HepG2 (cell line): ENCODE data around the gene RPL18. TPM values are rescaled to one million over a fixed set of nuclear protein-coding genes. Genes with fewer than 3 reads are reported as not detected.

Experiments
- BCLAF1 ChIP-seq: fragments of 450-650 bp; IDR thresholded peaks from 2 replicates; pipeline ENCODE4 v1.6.1; 2017; ENCODE audit warnings: mild to moderate bottlenecking
- GATAD2A ChIP-seq: IDR thresholded peaks from 2 replicates; pipeline ENCODE4 v1.6.1; 2016
- KDM3A ChIP-seq: IDR thresholded peaks from 2 replicates; pipeline ENCODE4 v1.6.1; 2018; ENCODE audit warnings: low read depth, missing compliant biosample characterization
- KLF12 ChIP-seq: sonication (generic); formaldehyde crosslinking; IDR thresholded peaks from 2 replicates; pipeline ENCODE4 v1.4.0; 2020; ENCODE audit warnings: missing genetic modification reagents, borderline replicate concordance
- MAF1 ChIP-seq: sonication (generic); formaldehyde crosslinking; IDR thresholded peaks from 2 replicates; pipeline ENCODE4 v1.5.0; 2020; ENCODE audit warnings: missing genetic modification reagents, borderline replicate concordance
- NCOA1 ChIP-seq: sonication (generic); formaldehyde crosslinking; IDR thresholded peaks from 2 replicates; pipeline ENCODE4 v1.9.0; 2021; ENCODE audit warnings: missing genetic modification reagents
- SATB2 ChIP-seq: sonication (generic); formaldehyde crosslinking; IDR thresholded peaks from 2 replicates; pipeline ENCODE4 v1.5.0; 2020; ENCODE audit warnings: missing genetic modification reagents
- TRIM22 ChIP-seq: fragments of 450-650 bp; IDR thresholded peaks from 2 replicates; pipeline ENCODE4 v1.6.1; 2017
- WIZ ChIP-seq: sonication (generic); formaldehyde crosslinking; IDR thresholded peaks from 2 replicates; pipeline ENCODE4 v1.5.1; 2020; ENCODE audit warnings: mild to moderate bottlenecking, missing genetic modification reagents
- ZGPAT ChIP-seq: IDR thresholded peaks from 2 replicates; pipeline ENCODE4 v1.6.1; 2016; ENCODE audit warnings: mild to moderate bottlenecking
- ZMAT3 ChIP-seq: sonication (generic); formaldehyde crosslinking; conservative IDR thresholded peaks from 2 replicates; pipeline ENCODE4 v1.7.0; 2021; ENCODE audit warnings: missing genetic modification reagents
- ZNF12 ChIP-seq: sonication (generic); formaldehyde crosslinking; IDR thresholded peaks from 2 replicates; pipeline ENCODE4 v1.5.0; 2020; ENCODE audit warnings: missing genetic modification reagents
- ZNF337 ChIP-seq: sonication (generic); formaldehyde crosslinking; IDR thresholded peaks from 2 replicates; pipeline ENCODE4 v1.5.1; 2020; ENCODE audit warnings: missing genetic modification reagents, low read depth, mild to moderate bottlenecking, borderline replicate concordance
- ZNF496 ChIP-seq: sonication (generic); formaldehyde crosslinking; IDR thresholded peaks from 2 replicates; pipeline ENCODE4 v1.8.1; 2023; ENCODE audit warnings: mild to moderate bottlenecking, moderate library complexity, missing genetic modification reagents; ENCODE audit not compliant: insufficient replicate concordance
- ZNF629 ChIP-seq: sonication (generic); formaldehyde crosslinking; conservative IDR thresholded peaks from 2 replicates; pipeline ENCODE4 v1.5.0; 2020; ENCODE audit warnings: missing genetic modification reagents
- ZNF740 ChIP-seq: sonication (generic); formaldehyde crosslinking; IDR thresholded peaks from 2 replicates; pipeline ENCODE4 v1.4.0; 2020; ENCODE audit warnings: missing genetic modification reagents
- ZNF75D ChIP-seq: sonication (generic); formaldehyde crosslinking; IDR thresholded peaks from 2 replicates; pipeline ENCODE4 v1.8.1; 2023; ENCODE audit warnings: missing genetic modification reagents, mild to moderate bottlenecking, borderline replicate concordance
- ZSCAN20 ChIP-seq: sonication (generic); formaldehyde crosslinking; IDR thresholded peaks from 2 replicates; pipeline ENCODE4 v1.4.0; 2020; ENCODE audit warnings: missing genetic modification reagents, mild to moderate bottlenecking, borderline replicate concordance
- polyA plus RNA-seq, 8 experiments: library from polyadenylated mRNA; depleted of rRNA in 3 of 8; stranded (reverse) in 7 of 8; unstranded in 1 of 8; fragments of >200 nt; fragmentation: Illumina TruSeq in 4 of 8; extraction: Trizol in 4 of 8; gene quantifications; 2 replicates each; pipeline versions ENCODE4 v1.2.1 to v1.2.3, GENCODE V29; 2011 to 2016; ENCODE audit warnings: low read depth in 4 of 8, missing spikeins in 1 of 8, mixed read lengths in 1 of 8; ENCODE audit not compliant: insufficient read depth in 1 of 8
- total RNA-seq, 5 experiments: library from RNA; depleted of rRNA; stranded (reverse); fragments of >200 nt; fragmentation: Illumina TruSeq; extraction: Trizol; gene quantifications; 2 replicates each; pipeline ENCODE4 v1.2.3, GENCODE V29; 2016; ENCODE audit warnings: low read depth in 1 of 5
- TF ChIP-seq, protein P1 (sequence below): sonication (generic); formaldehyde crosslinking; IDR thresholded peaks from 2 replicates; pipeline ENCODE4 v1.5.0; 2020; ENCODE audit warnings: mild to moderate bottlenecking, low read depth, missing genetic modification reagents, borderline replicate concordance
- TF ChIP-seq, protein P2 (sequence below): sonication (generic); formaldehyde crosslinking; IDR thresholded peaks from 2 replicates; pipeline ENCODE4 v1.4.0; 2020; ENCODE audit warnings: low read depth, mild to moderate bottlenecking, missing genetic modification reagents

RPL18 gene
- total and polyA plus RNA-seq, 2 of the 13 experiments (the other 11 are each of a cell fraction or from before 2014, with no cell fraction given): 1,485 to 1,639 TPM

DNA sequence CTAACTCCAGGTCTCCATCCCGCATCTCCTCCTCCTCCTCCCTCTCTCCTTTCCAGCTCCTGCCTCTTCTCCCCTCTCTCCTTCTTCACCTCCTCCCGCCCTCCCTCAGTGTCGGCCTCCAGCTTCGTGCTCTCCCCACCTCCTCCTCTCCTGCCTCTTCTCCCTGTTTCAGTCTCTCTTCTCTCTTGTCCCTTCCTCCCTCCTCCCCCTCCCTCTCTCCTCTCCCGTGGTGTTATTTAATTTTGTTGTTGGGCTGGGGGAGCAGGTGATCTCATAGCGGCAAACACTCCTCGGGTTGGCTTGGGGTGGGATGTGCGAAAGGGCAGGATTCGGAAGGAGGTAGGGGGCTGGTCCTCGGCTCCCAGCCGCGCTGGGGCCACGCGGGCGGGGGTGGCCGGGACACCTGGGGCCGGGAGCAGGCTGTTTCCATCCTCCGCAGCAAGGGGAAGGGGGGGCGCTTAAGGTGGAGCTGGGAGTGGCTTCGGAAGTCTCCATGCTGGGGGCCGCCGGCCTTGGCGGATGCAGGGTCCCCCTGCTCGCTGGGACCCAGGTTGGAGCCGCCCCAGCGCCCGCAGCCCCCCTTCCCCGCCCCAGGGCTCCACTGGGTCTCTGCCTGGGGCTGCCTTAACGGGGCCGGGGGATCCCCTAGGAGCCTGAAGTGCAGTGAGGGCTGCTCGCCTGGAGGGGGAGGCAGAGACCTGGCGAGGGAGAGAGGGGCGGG lies 27.2 kb upstream of the RPL18 start, which contains the start of gene CA11 (continued):
- TF ChIP-seq KLF12 (no peak), ZGPAT (CRISPR knock-in tag) (peak; percentile 78), ZNF337 (CRISPR knock-in tag) (no peak), ZNF12 (no peak), WIZ (CRISPR knock-in tag) (no peak), ZNF496 (CRISPR knock-in tag) (no peak), ZMAT3 (no peak), ZNF629 (CRISPR knock-in tag) (no peak), ZNF740 (CRISPR knock-in tag) (peak; percentile 97), KDM3A (CRISPR knock-in tag) (peak; percentile 93; the same call in 1 of the 2 replicates), NCOA1 (CRISPR knock-in tag) (no peak), ZSCAN20 (CRISPR knock-in tag) (no peak), MAF1 (CRISPR knock-in tag) (no peak), BCLAF1 (no peak), ZNF75D (no peak), SATB2 (CRISPR knock-in tag) (no peak), GATAD2A (CRISPR knock-in tag) (no peak; the same call in 1 of the 2 replicates), TRIM22 (no peak)
- TF ChIP-seq, protein P1, sequence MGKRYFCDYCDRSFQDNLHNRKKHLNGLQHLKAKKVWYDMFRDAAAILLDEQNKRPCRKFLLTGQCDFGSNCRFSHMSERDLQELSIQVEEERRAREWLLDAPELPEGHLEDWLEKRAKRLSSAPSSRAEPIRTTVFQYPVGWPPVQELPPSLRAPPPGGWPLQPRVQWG (CRISPR knock-in tag): no peak
- TF ChIP-seq, protein P2, sequence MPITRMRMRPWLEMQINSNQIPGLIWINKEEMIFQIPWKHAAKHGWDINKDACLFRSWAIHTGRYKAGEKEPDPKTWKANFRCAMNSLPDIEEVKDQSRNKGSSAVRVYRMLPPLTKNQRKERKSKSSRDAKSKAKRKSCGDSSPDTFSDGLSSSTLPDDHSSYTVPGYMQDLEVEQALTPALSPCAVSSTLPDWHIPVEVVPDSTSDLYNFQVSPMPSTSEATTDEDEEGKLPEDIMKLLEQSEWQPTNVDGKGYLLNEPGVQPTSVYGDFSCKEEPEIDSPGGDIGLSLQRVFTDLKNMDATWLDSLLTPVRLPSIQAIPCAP (CRISPR knock-in tag): no peak
